ENCODE data around the gene PIANP.
"Not testable (repeated sequence)": the region's sequence is repeated elsewhere in the genome, so short reads cannot be mapped to it uniquely, and the experiment has no call there.

Gene PIANP, protein sequence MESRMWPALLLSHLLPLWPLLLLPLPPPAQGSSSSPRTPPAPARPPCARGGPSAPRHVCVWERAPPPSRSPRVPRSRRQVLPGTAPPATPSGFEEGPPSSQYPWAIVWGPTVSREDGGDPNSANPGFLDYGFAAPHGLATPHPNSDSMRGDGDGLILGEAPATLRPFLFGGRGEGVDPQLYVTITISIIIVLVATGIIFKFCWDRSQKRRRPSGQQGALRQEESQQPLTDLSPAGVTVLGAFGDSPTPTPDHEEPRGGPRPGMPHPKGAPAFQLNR

DNA sequence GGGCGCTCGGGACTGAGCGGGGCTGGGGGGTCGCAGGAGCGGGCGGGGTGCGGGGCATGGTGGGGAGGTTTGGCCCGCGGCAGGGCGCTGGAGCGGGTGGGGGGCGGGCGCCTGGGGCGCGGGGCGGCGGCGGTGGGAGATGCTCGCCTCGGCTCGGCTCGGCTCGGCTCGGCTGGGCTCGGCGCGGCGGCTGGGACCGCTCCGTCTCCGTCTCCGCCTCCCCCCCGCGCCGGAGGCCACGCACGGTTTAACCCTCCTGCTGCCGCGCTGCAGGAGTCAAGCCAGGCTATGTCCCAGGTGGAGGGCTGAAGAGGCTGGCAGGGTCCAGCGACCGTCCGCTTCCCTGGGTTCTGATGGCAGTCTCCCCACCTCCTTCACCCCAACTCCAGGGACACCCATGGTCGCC, at the start of gene PIANP:
TSS of gene PIANP (minus strand) at position 170 of the 406 bp plus-strand sequence. CDS start 2,754 bp downstream, outside the sequence.
- peak; percentile 66 for DNase-seq

DNA sequence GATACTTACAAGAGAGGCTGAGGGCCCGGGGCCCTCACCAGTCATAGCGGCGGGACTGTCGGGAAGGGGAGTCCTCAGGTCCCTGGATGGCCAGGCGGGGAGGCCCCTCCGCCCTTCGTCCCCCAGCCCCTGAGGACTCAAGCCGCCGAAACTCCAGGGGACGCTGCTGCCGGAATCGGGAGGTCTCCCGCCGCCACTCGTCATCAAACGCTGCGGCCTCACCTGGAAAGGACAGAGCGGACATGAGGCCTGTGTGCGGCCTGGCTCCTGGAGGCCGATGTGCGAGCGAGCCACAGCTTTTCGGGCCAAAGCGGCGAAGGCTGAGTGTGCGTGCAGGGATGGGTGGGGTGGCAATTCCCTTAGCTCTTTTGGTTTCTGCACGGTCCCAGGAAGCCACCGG, 48.1 kb upstream of the PIANP start:
- no peak for DNase-seq

DNA sequence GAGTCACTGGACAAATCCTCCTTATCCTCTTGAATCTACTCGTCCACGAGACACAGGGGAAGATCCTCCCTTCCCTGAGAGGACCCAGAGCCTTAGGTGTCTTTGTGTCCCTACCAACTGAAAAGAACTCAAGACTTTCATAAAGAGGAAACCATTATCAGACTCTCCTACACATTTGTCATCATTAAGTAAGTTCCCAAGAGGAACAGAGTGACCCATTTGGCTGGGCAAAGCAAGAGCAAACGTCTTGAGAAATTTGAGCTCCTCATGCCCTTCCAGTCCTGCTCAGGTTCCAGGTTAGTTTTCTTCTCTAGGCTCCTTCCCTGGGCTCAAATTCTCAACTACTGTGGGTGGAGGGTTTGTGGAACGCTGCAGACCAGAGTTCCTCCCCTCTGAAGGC, 46.6 kb upstream of the PIANP start:
- DNase-seq, result no peak

DNA sequence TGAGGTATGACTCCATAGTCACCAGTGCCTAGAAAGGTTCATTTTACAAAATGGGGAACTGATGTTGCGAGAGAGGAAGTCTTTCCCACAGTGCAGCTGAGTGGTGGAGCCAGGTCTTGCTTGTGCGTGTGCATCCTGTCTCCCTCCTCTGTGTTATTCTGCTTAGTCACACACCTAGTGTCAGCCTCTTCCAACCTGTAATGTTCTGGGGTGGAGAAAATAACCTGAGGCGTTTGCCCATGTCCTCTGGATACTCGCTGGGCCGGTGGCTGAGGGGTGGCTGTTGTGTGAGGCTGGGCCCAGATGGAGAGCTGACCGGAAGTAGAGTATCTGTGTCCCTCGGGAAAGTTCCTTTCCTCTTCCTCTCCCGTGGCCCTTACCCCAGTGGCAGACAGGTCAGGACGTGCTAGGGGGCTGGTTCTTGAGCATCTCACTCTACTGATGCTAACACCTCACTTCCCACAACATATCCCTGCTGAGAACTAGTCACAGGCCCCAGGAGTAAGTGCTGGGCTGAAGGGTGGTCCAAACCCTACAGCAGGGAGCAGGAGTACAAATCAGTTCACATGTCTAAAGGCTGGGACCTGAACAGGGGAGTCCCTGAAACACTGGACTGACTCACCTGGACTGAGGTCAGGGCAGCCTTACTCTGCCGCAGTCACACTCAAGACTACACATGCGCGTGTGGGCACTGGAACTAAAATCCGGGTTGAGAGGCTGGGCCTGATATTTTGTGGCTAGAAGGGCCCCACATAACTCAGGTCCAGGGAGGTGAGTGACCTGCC, 45.3 kb upstream of the PIANP start:
- DNase-seq, result peak; percentile 29

DNA sequence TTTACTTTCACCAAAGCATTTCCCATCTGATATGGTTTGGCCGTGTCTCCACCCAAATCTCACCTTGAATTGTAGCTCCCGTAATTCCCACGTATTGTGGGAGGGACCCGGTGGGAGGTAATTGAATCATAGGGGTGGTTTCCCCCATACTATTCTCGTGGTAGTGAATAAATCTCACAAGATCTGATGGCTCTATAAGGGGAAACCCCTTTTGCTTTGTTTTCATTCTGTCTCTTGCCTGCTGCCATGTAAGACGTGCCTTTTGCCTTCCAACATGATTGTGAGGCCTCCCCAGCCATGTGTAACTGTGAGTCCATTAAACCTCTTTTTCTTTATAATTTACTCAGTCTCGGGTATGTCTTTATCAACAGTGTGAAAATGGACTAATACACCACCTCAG, 42.7 kb upstream of the PIANP start:
- DNase-seq, result peak; percentile 30

DNA sequence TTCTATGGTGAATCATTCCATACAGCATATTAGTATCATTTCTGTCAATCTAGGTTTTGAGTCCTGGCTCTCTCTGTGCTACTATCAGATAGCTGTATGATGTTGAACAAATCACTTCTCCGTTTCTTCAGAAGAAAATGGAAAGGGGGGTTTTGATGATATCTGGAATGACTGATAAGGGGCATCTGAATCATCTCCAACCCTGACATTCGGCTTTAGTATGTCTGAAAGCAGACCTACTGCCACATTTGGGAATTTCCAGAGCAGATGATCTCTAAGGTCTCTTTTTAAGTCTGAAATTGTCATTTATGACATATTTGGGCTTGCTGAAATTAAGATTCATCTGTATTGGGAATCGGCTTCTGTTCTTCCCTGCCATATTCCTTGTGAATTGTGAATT, 42.2 kb upstream of the PIANP start:
- DNase-seq, result no peak

DNA sequence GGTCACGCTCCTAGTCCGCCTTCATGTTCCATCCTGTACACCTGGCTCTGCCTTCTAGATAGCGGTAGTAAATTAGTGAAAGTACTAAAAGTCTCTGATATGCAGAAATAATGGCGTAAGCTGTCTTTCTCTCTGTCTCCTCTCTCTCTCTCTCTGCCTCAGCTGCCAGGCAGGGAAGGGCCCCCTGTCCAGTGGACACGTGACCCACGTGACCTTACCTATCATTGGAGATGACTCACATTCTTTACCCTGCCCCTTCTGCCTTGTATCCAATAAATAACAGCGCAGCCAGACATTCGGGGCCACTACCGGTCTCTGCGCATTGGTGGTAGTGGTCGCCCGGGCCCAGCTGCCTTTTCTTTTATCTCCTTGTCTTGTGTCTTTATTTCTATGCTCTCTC, 41.5 kb upstream of the PIANP start:
- not testable (repeated sequence) for DNase-seq

DNA sequence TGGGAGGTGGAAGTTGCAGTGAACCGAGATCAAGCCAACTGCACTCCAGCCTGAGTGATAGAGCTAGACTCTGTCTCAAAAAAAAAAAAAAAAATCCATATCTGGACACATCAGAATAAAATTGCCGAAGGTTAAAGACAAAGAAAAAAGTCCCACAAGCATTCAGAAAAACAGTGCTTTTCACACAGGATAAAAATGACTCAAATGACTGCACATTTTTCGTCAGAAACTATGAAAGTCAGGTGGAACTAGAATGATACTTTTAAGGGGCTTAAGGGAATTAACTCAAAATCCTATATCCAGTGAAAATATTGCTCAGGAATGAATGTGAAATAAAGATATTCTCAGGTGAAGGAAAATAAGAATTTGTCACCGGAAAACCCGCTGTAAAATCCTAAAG, 36.1 kb upstream of the PIANP start:
- no peak for DNase-seq

DNA sequence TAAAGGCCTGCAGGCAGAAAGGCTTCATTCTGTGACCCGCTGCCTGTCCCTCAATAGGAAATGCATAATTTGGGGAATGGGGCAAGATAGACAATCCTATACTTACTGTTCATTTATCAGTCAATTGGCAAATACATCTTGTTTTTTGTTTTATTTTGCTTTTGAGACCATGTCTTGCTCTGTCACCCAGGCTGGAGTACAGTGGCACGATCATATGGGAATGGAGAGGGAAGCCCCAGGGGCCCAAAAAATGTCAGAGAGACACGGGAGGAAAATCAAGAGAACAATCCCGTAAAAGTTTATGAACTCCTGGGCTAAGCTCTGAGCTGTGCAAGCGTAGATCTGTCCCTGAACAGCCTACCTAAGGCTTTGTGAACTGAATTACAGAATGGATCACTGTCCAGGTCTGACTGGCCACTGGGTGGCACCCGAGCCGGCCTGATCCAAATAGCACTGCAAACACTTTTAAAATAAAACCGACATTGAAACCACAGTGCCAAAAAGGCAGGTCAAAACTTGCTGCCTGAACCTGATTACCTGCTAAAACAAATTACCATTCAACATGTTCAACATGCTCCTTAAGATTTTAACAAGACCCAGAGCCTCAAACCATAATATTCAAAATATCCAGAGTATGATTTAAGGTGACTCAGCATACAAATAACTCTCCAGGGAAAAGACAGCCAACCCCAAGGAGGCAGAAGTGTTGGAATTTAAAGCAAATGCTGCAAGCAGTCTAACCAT, 35.0 kb upstream of the PIANP start:
- peak; percentile 57 for DNase-seq

DNA sequence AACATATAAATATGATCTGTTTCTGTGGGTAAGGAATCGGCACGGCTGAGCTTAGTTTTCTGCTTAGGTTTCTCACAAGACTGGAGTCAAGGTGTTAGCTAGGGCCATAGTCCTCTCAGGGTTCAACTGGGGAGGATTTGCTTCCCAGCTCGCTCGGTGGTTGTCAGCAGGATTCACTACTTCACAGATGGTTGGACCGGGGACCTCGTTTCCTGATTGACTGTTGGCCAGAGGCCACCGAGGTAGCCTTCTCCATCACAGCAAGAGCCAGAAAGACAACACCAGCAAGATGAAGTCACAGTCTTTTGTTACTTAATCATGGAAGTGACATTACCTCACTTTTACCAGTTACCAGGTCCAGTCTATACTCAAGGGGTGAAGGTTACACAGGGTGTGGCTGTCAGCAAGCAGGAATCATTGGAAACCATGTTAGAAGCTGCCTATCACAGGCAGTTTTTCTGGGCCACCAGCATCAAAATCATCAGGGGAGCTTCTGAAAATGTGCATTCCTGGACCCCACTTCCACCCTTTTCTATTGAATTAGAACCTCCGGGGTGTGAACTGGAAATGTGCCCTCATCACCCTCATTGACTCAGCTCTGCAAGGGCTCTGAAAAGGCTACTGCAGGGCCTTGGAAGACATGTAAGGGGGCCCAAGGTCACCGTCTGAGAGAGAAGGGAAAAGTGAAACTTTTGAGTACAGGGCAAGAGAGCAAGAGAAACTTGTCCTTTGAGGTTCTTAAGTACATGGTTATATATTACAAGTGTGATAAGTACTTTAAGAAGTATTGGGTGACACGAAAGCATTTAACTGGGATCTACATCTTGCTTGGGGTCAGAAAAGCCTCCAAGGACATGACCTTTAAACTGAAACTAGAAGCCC, 34.1 kb upstream of the PIANP start:
- DNase-seq, result no peak

DNA sequence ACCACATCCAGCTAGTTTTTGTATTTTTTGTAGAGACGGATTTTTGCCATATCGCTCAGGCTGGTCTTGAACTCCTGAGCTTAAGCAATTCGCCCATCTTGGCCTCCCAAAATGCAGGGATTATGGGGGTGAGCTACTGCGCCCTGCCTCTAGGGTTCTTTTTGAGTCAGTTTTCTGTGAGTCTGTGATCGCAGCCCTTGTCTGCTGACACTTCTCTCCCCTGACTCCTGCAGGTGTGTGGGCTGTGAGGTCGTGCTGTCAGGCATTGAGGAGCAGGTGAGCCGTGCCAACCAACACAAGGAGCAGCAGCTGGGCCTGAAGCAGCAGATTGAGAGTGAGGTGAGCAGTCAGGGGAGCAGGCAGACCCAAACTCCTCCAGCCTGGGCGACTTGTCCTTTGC, 29.6 kb upstream of the PIANP start:
- DNase-seq, result no peak

DNA sequence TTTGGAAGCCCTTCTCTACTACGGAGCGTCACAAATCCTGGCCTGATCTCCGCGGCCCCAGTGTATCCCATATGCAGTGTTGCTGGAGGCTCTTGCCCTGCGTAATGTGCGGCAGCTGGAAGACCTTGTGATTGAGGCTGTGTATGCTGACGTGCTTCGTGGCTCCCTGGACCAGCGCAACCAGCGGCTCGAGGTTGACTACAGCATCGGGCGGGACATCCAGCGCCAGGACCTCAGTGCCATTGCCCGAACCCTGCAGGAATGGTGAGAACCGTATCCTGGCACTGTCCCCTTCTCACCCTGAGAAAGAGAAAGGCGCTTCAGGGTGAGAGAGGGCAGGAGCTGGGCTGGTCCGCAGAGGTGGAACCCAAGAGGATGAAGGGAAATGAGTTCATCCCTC, 28.6 kb upstream of the PIANP start:
- no peak for DNase-seq

DNA sequence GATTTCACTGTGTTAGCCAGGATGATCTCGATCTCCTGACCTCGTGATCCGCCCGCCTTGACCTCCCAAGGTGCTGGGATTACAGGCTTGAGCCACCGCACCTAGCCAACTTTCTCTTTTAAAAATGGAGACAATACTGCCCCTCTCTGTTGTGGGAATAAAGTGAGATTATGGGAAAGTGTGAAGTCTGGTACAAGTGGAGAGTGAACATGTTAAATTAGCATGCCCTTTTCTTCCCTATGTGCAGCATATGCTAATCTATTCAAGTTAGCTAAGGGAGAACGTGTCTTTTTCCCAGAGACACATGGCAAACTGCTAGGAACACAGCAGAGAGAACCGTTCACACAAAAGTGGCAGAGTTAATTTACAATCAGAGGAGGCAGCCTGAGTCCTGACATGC, 24.7 kb upstream of the PIANP start:
- no peak for DNase-seq

DNA sequence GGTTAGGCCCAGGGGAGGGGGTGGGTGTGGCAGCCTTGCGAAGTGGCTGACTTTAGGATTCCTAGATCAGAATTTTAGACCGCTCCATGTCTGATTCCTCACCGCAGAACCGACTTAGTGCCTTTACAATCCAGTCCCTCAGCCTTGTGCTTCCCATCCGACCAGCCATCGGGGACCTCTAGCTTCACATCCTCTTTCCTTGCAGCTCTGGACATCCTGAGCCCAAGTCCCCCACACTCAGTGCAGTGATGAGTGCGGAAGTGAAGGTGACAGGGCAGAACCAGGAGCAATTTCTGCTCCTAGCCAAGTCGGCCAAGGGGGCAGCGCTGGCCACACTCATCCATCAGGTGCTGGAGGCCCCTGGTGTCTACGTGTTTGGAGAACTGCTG, 23.8 kb upstream of the PIANP start:
- DNase-seq, result peak; percentile 45

DNA sequence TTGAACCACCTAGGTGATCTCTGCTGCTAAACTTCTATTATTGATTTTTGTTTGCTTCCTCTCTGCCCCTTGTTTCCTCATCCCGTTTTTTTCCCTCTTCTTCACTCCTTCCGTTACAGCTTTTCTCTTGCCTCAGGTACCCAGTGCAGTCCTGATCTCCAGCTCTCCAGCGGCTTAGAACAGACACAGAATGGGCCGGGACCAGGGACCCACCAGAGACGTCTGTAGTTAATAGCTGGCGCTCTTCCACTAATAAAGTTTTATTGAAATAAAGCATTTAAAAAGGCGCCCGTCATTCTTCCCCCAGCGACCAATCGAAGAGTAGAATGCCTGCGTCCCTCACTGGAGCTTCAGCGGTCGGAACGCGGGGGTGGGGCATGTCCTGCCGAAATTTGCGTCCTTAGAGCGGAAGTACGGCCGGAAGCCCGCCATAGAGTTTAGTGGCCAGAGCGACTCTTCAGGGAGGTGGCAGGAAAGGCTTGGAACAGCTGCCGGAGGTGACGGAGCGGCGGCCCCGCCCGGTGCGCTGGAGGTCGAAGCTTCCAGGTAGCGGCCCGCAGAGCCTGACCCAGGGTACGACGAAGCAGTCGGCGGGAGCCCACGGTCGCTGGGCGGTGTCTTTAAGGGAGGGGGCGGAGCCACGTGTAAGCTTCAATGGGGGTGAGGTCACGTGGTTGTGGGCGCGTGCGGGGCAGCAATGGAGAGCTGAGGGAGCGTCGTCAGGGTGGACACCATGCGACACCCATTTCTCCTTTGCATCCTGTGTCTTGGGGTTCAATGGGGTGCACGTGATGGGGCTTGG, 23.2 kb upstream of the PIANP start, which contains the start of gene COPS7A:
TSS of gene COPS7A (plus strand) at position 440 of the 802 bp plus-strand sequence. CDS start 611 bp downstream, outside the sequence.
- peak; percentile 99 for DNase-seq

DNA sequence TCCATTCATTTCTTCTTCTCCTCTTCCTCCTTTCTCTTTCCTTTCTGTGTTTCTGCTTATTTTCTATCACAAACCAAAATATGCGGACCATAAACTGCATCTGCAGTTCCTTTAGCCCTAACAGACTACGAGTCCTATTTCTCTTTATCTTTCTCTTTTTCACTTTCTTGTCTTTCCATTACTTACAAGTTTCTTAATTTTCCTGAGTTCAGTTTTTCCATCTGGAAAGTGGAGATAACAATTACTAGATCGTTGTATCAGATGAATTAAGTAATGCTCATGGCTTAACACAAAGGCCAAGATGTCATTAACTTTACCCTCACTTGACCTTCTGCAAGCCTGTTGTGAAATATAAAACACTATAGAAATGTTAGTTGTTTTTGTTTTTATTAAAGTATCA, 22.2 kb upstream of the PIANP start:
- no peak for DNase-seq

DNA sequence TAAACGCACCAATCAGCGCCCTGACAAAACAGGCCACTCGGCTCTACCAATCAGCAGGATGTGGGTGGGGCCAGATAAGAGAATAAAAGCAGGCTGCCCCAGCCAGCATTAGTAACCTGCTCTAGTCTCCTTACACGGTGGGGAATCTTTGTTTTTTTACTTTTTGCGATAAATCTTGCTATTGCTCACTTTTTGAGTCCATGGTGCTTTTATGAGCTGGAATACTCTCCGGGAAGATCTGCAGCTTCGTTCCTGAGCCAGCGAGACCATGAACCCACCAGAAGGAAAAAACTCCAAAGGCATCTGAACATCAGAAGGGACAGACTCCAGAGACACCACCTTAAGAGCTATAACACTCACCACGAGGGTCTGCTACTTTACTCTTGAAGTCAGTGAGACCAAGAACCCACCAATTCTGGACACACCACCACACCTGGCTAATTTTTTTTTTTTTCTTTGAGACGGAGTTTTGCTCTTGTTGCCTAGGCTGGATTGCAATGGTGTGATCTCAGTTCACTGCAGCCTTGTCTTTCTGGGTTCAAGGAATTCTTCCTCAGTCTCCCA, 16.3 kb upstream of the PIANP start:
- DNase-seq, result no peak

DNA sequence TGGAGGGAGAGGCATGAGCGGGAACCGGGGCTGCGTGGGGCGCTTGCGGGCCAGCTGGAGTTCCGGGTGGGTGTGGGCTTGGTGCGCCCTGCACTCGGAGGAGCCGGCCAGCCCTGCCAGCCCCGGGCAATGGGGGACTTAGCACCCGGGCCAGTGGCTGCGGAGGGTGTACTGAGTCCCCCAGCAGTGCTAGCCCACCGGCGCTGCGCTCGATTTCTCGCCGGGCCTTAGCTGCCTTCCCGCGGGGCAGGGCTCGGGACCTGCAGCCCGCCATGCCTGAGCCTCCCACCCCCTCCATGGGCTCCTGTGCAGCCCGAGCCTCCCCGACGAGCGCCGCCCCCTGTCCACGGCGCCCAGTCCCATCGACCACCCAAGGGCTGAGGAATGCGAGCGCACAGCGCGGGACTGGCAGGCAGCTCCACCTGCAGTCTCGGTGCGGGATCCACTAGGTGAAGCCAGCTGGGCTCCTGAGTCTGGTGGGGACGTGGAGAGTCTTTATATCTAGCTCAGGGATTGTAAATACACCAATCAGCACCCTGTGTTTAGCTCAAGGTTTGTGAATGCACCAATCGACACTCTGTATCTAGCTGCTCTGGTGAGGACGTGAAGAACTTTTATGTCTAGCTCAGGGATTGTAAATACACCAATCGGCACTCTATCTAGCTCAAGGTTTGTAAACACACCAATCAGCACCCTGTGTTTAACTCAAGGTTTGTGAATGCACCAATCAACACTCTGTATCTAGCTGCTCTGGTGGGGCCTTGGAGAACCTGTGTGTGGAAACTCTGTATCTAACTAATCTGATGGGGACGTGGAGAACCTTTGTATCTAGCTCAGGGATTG, 15.6 kb upstream of the PIANP start:
- DNase-seq, result not testable (repeated sequence)

DNA sequence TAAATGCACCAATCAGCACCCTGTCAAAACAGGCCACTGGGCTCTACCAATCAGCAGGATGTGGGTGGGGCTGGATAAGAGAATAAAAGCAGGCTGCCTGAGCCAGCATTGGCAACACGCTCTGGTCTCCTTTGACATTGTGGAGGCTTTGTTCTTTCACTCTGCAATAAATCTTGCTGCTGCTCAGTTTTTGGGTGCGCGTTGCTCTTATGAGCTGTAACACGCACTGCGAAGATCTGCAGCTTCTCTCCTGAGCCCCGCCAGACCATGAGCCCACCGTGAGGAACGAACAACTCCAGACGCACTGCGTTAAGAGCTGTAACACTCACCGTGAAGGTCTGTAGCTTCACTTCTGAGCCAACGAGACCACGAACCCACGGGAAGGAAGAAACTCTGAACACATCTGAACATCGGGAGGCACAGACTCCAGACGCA, 8.4 kb upstream of the PIANP start:
- peak; percentile 30 for DNase-seq

DNA sequence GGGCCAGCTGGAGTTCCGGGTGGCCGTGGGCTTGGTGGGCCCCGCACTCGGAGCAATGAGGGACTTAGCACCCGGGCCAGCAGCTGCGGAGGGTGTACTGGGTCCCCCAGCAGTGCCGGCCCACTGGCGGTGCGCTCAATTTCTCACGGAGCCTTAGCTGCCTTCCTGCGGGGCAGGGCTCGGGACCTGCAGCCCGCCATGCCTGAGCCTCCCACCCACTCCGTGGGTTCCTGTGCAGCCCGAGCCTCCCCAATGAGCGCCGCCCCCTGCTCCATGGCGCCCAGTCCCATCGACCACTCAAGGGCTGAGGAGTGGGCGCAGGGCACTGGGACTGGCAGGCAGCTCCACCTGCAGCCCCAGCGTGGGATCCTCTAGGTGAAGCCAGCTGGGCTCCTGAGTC, 7.7 kb upstream of the PIANP start:
- DNase-seq, result not testable (repeated sequence)
